Measurements from ENCODE around the gene SLC25A22.

The SLC25A22 gene

GRCh38 chr11:825366-826226 lies 27.5 kb upstream of the SLC25A22 start:
- no peaks in the 10 kb centered on the region for H3K9me3 ChIP-seq (ENCODE audit: severe bottlenecking)
- H3K4me3 ChIP-seq (ENCODE audit: low read depth, low read length), result no peak overlapping the region
- peak overlapping the region; percentile 64 for H3K27ac ChIP-seq
- peaks cover 39% of the 10 kb centered on the region for H3K36me3 ChIP-seq
- H3K27me3 ChIP-seq (ENCODE audit: insufficient read depth, low read depth, severe bottlenecking), result no peaks in the 10 kb centered on the region
- TF ChIP-seq CTCF (IDR thresholded peaks at IDR 0.05; ENCODE audit: low read depth, low read length), result no peak
- no peak for DNase-seq

GRCh38 chr11:824942-825341 lies 26.9 kb upstream of the SLC25A22 start:
- H3K36me3 ChIP-seq, result peaks cover 39% of the 10 kb centered on the region
- H3K27me3 ChIP-seq (ENCODE audit: insufficient read depth, low read depth, severe bottlenecking), result no peaks in the 10 kb centered on the region
- peak overlapping the region; percentile 64 for H3K27ac ChIP-seq
- no peaks in the 10 kb centered on the region for H3K9me3 ChIP-seq (ENCODE audit: severe bottlenecking)
- no peak for DNase-seq
- TF ChIP-seq CTCF (IDR thresholded peaks at IDR 0.05; ENCODE audit: low read depth, low read length), result no peak
- H3K4me3 ChIP-seq (ENCODE audit: low read depth, low read length), result no peak overlapping the region

- Histone ChIP-seq H3K4me3 (ENCODE audit: low read depth, low read length) (no peak overlapping the region), H3K36me3 (peaks cover 39% of the 10 kb centered on the region), H3K27ac (peak overlapping the region; percentile 64), H3K9me3 (ENCODE audit: severe bottlenecking) (no peaks in the 10 kb centered on the region), H3K27me3 (ENCODE audit: insufficient read depth, low read depth, severe bottlenecking) (no peaks in the 10 kb centered on the region)
- TF ChIP-seq CTCF (IDR thresholded peaks at IDR 0.05; ENCODE audit: low read depth, low read length), result no peak
- DNase-seq, result peak; percentile 61
Observed at GRCh38 chr11:824292-824880, 26.3 kb upstream of the SLC25A22 start.

GRCh38 chr11:823441-824291 lies 25.6 kb upstream of the SLC25A22 start:
- Histone ChIP-seq H3K36me3 (peaks cover 39% of the 10 kb centered on the region), H3K27ac (peak overlapping the region; percentile 64), H3K4me3 (ENCODE audit: low read depth, low read length) (no peak overlapping the region), H3K27me3 (ENCODE audit: insufficient read depth, low read depth, severe bottlenecking) (no peaks in the 10 kb centered on the region), H3K9me3 (ENCODE audit: severe bottlenecking) (no peaks in the 10 kb centered on the region)
- no peak for DNase-seq
- no peak for TF ChIP-seq CTCF (IDR thresholded peaks at IDR 0.05; ENCODE audit: low read depth, low read length)

- Histone ChIP-seq H3K4me3 (ENCODE audit: low read depth, low read length) (no peak overlapping the region), H3K9me3 (ENCODE audit: severe bottlenecking) (no peaks in the 10 kb centered on the region), H3K27me3 (ENCODE audit: insufficient read depth, low read depth, severe bottlenecking) (no peaks in the 10 kb centered on the region), H3K27ac (no peak overlapping the region), H3K36me3 (peaks cover 39% of the 10 kb centered on the region)
- no peak for DNase-seq
- no peak for TF ChIP-seq CTCF (IDR thresholded peaks at IDR 0.05; ENCODE audit: low read depth, low read length)
Observed at GRCh38 chr11:821512-822371, 23.7 kb upstream of the SLC25A22 start.
